Natural killer cell (primary cell): Measurements from ENCODE around the gene SLC44A5. TPM values are rescaled to one million over a fixed set of nuclear protein-coding genes. Genes with fewer than 3 reads are reported as not detected.

ENCODE experiments used
- ATAC-seq, 3 donors: fragments of 150-1000 bp in 2 of 3; fragments of 200-7000 bp in 1 of 3; cut with Tn5 transposase; 1 replicate in 1 of 3; 2 replicates in 2 of 3; pipeline ENCODE4 v1.10.0; 2021; ENCODE audit warnings: mild to moderate bottlenecking in 2 of 3, moderate library complexity in 2 of 3
- DNase-seq, 2 donors: peaks; one replicate each; pipeline versions ENCODE4 v3.0.0 to v3.0.0-alpha.2; 2013 to 2021; ENCODE audit warnings: mixed read lengths in 1 of 2
- H3K27ac ChIP-seq: one replicate; pipeline ENCODE4 v1.5.1; 2013; ENCODE audit warnings: mild to moderate bottlenecking, low read length
- H3K27me3 ChIP-seq: one replicate; pipeline ENCODE4 v1.6.1; 2013; ENCODE audit warnings: low read length; ENCODE audit not compliant: control insufficient read depth, insufficient read depth
- H3K36me3 ChIP-seq: one replicate; pipeline ENCODE4 v1.6.1; 2013; ENCODE audit warnings: low read length; ENCODE audit not compliant: control insufficient read depth, insufficient read depth
- H3K4me1 ChIP-seq: one replicate; pipeline ENCODE4 v1.6.1; 2013; ENCODE audit warnings: low read length; ENCODE audit not compliant: control insufficient read depth, insufficient read depth
- H3K4me3 ChIP-seq: one replicate; pipeline ENCODE4 v1.5.1; 2013; ENCODE audit warnings: low read length
- H3K9me3 ChIP-seq: one replicate; pipeline ENCODE4 v1.6.1; 2013; ENCODE audit warnings: low read length; ENCODE audit not compliant: control insufficient read depth, insufficient read depth
- H3K27ac Mint-ChIP-seq, 2 donors: one replicate each; pipeline ENCODE4 v1.8.0; 2022; ENCODE audit warnings: mild to moderate bottlenecking in 2 of 2, mixed read lengths in 2 of 2, moderate library complexity in 1 of 2
- H3K27me3 Mint-ChIP-seq, 2 donors: one replicate each; pipeline ENCODE4 v1.8.0; 2022; ENCODE audit warnings: low read depth in 2 of 2, mixed read lengths in 2 of 2
- H3K36me3 Mint-ChIP-seq: one replicate; pipeline ENCODE4 v1.8.0; 2022; ENCODE audit warnings: mixed read lengths
- H3K4me1 Mint-ChIP-seq, 2 donors: one replicate each; pipeline ENCODE4 v1.8.0; 2022; ENCODE audit warnings: mixed read lengths in 2 of 2
- H3K4me3 Mint-ChIP-seq: one replicate; pipeline ENCODE4 v1.8.0; 2022; ENCODE audit warnings: mild to moderate bottlenecking, moderate library complexity, mixed read lengths
- H3K9me3 Mint-ChIP-seq, 2 donors: one replicate each; pipeline ENCODE4 v1.8.0; 2022; ENCODE audit warnings: mixed read lengths in 2 of 2
- WGBS: methylation state at CpG from one replicate; pipeline ENCODE4 v1.1.7; 2013; ENCODE audit warnings: missing lambda C conversion rate; ENCODE audit not compliant: insufficient coverage; 5-methylcytosine and 5-hydroxymethylcytosine counted together
- intact Hi-C: fragments of 100-400 bp; cut with micrococcal nuclease; formaldehyde crosslinking; loops from one replicate; pipeline ENCODE4 v1.14.2; 2022
- total RNA-seq, 4 donors: library from RNA; stranded (reverse); fragments of 120-200 nt in 1 of 4; gene quantifications; one replicate each; pipeline versions ENCODE4 v1.2.3 to v1.2.4, GENCODE V29; 2013 to 2022
- TF ChIP-seq, protein P1 (sequence below): fragments of 200-600 bp; IDR thresholded peaks from one replicate; pipeline ENCODE4 v1.8.0; 2022; ENCODE audit warnings: antibody characterized with exemption

SLC44A5 gene
- total RNA-seq, 3 donors from 2014 or later (not counting 1 experiment from before 2014, with no cell fraction given): 0.15 to 1.2 TPM; not detected in 1

DNA sequence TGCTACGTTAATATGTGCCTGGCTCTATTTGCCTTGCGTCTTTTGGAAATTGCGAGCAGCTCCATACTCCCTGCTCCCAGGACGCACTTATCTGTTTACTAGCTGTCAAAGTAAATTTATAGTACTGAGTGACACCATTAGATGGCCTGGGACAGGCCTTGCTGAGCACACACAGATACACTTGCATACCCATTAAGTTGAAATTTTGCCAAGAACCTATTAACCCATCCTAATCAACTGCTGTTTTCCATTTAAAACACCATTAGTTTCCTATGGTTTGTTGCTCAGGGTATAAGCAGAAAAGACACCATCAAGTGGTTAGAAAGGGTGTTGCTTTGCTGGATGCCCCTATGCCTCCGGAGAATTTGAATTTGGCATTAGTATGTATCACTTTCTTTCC lies 187.3 kb downstream of the SLC44A5 start:
- no peaks in the 10 kb centered on the region for H3K27me3 Mint-ChIP-seq
- H3K4me1 Mint-ChIP-seq: no peaks in the 10 kb centered on the region
- Histone ChIP-seq H3K4me1 (no peaks in the 10 kb centered on the region), H3K9me3 (no peaks in the 10 kb centered on the region), H3K27ac (no peak overlapping the region), H3K4me3 (no peak overlapping the region), H3K27me3 (no peaks in the 10 kb centered on the region), H3K36me3 (no peaks in the 10 kb centered on the region)
- H3K9me3 Mint-ChIP-seq: peaks cover 4 to 5% of the 10 kb centered on the region in 2 donors
- WGBS: 77% methylated on average over 5 of the region's 5 CpGs
- no peak overlapping the region for H3K4me3 Mint-ChIP-seq
- H3K27ac Mint-ChIP-seq: no peak overlapping the region
- H3K36me3 Mint-ChIP-seq: no peaks in the 10 kb centered on the region
- no peak for DNase-seq
- ATAC-seq: no peak
- TF ChIP-seq, protein P1, sequence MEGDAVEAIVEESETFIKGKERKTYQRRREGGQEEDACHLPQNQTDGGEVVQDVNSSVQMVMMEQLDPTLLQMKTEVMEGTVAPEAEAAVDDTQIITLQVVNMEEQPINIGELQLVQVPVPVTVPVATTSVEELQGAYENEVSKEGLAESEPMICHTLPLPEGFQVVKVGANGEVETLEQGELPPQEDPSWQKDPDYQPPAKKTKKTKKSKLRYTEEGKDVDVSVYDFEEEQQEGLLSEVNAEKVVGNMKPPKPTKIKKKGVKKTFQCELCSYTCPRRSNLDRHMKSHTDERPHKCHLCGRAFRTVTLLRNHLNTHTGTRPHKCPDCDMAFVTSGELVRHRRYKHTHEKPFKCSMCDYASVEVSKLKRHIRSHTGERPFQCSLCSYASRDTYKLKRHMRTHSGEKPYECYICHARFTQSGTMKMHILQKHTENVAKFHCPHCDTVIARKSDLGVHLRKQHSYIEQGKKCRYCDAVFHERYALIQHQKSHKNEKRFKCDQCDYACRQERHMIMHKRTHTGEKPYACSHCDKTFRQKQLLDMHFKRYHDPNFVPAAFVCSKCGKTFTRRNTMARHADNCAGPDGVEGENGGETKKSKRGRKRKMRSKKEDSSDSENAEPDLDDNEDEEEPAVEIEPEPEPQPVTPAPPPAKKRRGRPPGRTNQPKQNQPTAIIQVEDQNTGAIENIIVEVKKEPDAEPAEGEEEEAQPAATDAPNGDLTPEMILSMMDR: no peak
- intact Hi-C loops: no loop called here

DNA sequence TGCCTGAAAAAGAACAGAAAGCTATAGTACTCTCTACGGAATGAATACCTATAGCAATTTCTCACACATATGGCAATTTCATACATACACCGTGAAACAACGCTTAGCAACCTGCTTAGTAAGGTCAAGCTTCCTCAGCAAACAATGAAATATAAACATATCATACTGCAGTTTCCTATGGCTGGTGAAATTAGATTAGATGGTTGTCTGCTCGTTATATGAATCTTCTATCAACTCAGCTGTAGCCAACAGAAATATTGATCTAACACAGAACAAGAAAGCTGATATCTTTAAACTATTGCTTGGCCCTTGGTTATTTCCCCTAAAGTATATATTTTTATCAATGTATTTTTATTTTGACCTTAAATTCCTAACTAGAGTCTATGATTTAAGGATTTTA lies 187.8 kb downstream of the SLC44A5 start:
- peaks cover 6 to 7% of the 10 kb centered on the region in 2 donors for H3K9me3 Mint-ChIP-seq

DNA sequence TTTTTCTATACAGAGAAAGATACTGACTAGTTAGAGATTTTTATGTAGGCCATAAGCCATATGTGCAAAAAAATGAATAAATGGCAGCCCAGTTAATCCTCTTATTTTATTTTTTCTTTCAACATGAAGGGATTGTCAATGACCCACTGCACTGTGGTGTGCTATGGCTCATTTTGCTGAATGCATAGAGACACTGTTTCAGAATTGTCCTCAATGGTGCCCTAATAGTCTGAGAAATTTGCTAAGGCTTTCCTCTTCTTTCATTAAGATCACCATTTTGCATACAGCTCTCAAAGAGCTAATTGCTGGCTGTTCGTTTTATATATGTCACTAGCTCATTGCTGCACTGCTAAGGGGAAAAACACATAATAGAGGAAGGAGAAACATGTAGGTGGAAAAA lies 189.5 kb downstream of the SLC44A5 start:
- Histone ChIP-seq H3K4me1 (no peaks in the 10 kb centered on the region), H3K27me3 (no peaks in the 10 kb centered on the region), H3K4me3 (no peak overlapping the region), H3K36me3 (no peaks in the 10 kb centered on the region), H3K27ac (no peak overlapping the region), H3K9me3 (peaks cover 1% of the 10 kb centered on the region)
- intact Hi-C loops: no loop called here
- Mint-ChIP-seq H3K27ac (no peak overlapping the region), H3K36me3 (no peaks in the 10 kb centered on the region), H3K4me1 (no peaks in the 10 kb centered on the region), H3K9me3 (peaks cover 10 to 12% of the 10 kb centered on the region in 2 donors), H3K4me3 (no peak overlapping the region), H3K27me3 (no peaks in the 10 kb centered on the region)
- DNase-seq (no peak), ATAC-seq (no peak)
- TF ChIP-seq, protein P1: no peak
- WGBS: no CpG with 5 or more reads among the region's 1 CpG

More for the DNA sequence above, 187.8 kb downstream of the SLC44A5 start:
- intact Hi-C loops: no loop called here
- Histone ChIP-seq H3K27ac (no peak overlapping the region), H3K4me1 (no peaks in the 10 kb centered on the region), H3K36me3 (no peaks in the 10 kb centered on the region), H3K9me3 (no peaks in the 10 kb centered on the region), H3K4me3 (no peak overlapping the region), H3K27me3 (no peaks in the 10 kb centered on the region)
- Mint-ChIP-seq H3K4me3 (no peak overlapping the region), H3K36me3 (no peaks in the 10 kb centered on the region), H3K27me3 (no peaks in the 10 kb centered on the region), H3K4me1 (no peaks in the 10 kb centered on the region), H3K27ac (no peak overlapping the region)
- ATAC-seq: no peak
- no peak for DNase-seq
- TF ChIP-seq, protein P1: no peak
- WGBS: 92% methylated on average over 2 of the region's 4 CpGs

DNA sequence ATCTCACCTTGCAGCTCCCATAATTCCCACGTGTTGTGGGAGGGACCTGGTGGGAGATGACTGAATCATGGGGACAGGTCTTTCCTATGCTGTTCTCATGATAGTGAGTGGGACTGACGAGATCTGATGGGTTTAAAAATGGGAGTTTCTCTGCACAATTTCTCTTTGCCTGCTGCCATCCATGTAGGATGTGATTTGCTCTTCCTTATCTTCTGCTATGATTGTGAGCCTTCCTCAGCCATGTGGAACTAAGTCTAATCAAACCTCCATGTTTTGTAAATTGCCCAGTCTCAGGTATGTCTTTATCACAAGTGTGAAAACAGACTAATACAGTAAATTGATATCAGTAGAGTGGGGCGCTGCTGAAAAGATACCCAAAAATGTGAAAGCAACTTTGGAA lies 195.7 kb downstream of the SLC44A5 start:
- no peaks in the 10 kb centered on the region for H3K27me3 ChIP-seq
- H3K36me3 Mint-ChIP-seq: no peaks in the 10 kb centered on the region
- no peaks in the 10 kb centered on the region for H3K27me3 Mint-ChIP-seq
- H3K9me3 ChIP-seq: peaks cover 5% of the 10 kb centered on the region
- H3K36me3 ChIP-seq: no peaks in the 10 kb centered on the region
- no peaks in the 10 kb centered on the region for H3K4me1 Mint-ChIP-seq
- no peaks in the 10 kb centered on the region for H3K4me1 ChIP-seq
- intact Hi-C loops: no loop called here
- WGBS: 69% methylated on average over 3 of the region's 3 CpGs
- DNase-seq (no peak), ATAC-seq (no peak)
- no peak overlapping the region for H3K27ac ChIP-seq
- H3K4me3 ChIP-seq: no peak overlapping the region
- no peak overlapping the region for H3K4me3 Mint-ChIP-seq
- TF ChIP-seq, protein P1: no peak
- no peak overlapping the region for H3K27ac Mint-ChIP-seq
- peaks cover 11 to 12% of the 10 kb centered on the region in 2 donors for H3K9me3 Mint-ChIP-seq
